ENCODE data around the gene TEAD1.

GRCh38 chr11:12991426-12991825 lies 317.2 kb downstream of the TEAD1 start:
- TF ChIP-seq, protein P1, sequence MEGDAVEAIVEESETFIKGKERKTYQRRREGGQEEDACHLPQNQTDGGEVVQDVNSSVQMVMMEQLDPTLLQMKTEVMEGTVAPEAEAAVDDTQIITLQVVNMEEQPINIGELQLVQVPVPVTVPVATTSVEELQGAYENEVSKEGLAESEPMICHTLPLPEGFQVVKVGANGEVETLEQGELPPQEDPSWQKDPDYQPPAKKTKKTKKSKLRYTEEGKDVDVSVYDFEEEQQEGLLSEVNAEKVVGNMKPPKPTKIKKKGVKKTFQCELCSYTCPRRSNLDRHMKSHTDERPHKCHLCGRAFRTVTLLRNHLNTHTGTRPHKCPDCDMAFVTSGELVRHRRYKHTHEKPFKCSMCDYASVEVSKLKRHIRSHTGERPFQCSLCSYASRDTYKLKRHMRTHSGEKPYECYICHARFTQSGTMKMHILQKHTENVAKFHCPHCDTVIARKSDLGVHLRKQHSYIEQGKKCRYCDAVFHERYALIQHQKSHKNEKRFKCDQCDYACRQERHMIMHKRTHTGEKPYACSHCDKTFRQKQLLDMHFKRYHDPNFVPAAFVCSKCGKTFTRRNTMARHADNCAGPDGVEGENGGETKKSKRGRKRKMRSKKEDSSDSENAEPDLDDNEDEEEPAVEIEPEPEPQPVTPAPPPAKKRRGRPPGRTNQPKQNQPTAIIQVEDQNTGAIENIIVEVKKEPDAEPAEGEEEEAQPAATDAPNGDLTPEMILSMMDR (IDR thresholded peaks at IDR 0.05; ENCODE audit: low read depth, low read length, missing input control): no peak
- no peak for TF ChIP-seq TAF1 (conservative IDR thresholded peaks at IDR 0.05)
- no peak for TF ChIP-seq YY1 (IDR thresholded peaks at IDR 0.05)
- TF ChIP-seq RAD21 (IDR thresholded peaks at IDR 0.05): no peak
- no peak for TF ChIP-seq MAX (IDR thresholded peaks at IDR 0.05)
- no peak for TF ChIP-seq JUND (IDR thresholded peaks at IDR 0.05)

All from liver (tissue), 3 donors.